GM12878 (cell line): ENCODE results near the gene ALOX12B. TPM values are rescaled to one million over a fixed set of nuclear protein-coding genes. Genes with fewer than 3 reads are reported as not detected.

ENCODE experiments used
- ATAC-seq: fragments of 200-7000 bp; cut with Tn5 transposase; 3 replicates; pipeline ENCODE4 v1.9.1; 2020; ENCODE audit warnings: mild to moderate bottlenecking, moderate library complexity
- BruUV-seq: library from RNA; stranded (reverse); fragments of 400-500 nt; replicated peaks from 2 replicates; lab custom pipeline; 2021; lab: Mats Ljungman, UMichigan
- CTCF ChIA-PET: fragments of 300-600 bp; sonication (Branson Sonifier 250); formaldehyde crosslinking; extraction: SDS; loops from one replicate; lab custom pipeline; 2021; ENCODE audit warnings: inconsistent platforms; lab: Yijun Ruan, JAX
- POLR2A ChIA-PET: fragments of 350-600 bp; formaldehyde crosslinking; extraction: SDS; loops from one replicate; lab custom pipeline; 2021; ENCODE audit warnings: inconsistent platforms; lab: Charles Lee
- RAD21 ChIA-PET: fragments of 300-600 bp; sonication (Branson Sonifier 250); formaldehyde crosslinking; loops from one replicate; lab custom pipeline; 2023; ENCODE audit warnings: antibody characterized with exemption; ENCODE audit not compliant: unreplicated experiment; lab: Charles Lee
- SMC1A ChIA-PET: fragments of 300-600 bp; sonication (Branson Sonifier 250); formaldehyde crosslinking; loops from one replicate; lab custom pipeline; 2023; ENCODE audit not compliant: unreplicated experiment, uncharacterized antibody; lab: Charles Lee
- DNase-seq: peaks from one replicate; pipeline ENCODE4 v3.0.0-alpha.2; 2011; ENCODE audit warnings: low read depth, low spot score
- FAIRE-seq: peaks from 3 replicates; lab custom pipeline; 2011; peaks lifted over from hg19 to GRCh38; lab: Jason Lieb, UNC
- H2AFZ ChIP-seq: 2 replicates; pipeline ENCODE4 v1.6.0; 2011; ENCODE audit warnings: low read depth, low read length, control low read depth; ENCODE audit not compliant: control insufficient read depth
- H3K27ac ChIP-seq: 2 replicates; pipeline ENCODE4 v1.5.1; 2011; ENCODE audit warnings: control low read depth; ENCODE audit not compliant: control insufficient read depth, insufficient read depth
- H3K27me3 ChIP-seq, 2 experiments: replicated peaks in 1 of 2; 2 replicates each; pipeline versions ENCODE4 v1.6.0 to v1.6.1; 2011; ENCODE audit warnings: low read length in 1 of 2; ENCODE audit not compliant: control insufficient read depth in 2 of 2, insufficient read depth in 2 of 2
- H3K36me3 ChIP-seq, 2 experiments: 2 replicates each; pipeline ENCODE4 v1.5.1; 2011; ENCODE audit warnings: low read length in 1 of 2; ENCODE audit not compliant: control insufficient read depth in 2 of 2, insufficient read depth in 2 of 2
- H3K4me1 ChIP-seq: 2 replicates; pipeline ENCODE4 v1.6.1; 2011; ENCODE audit warnings: mild to moderate bottlenecking, low read length, moderate library complexity, mixed read lengths; ENCODE audit not compliant: control insufficient read depth, insufficient read depth
- H3K4me2 ChIP-seq: 2 replicates; pipeline ENCODE4 v1.6.0; 2011; ENCODE audit warnings: control low read depth; ENCODE audit not compliant: control insufficient read depth, insufficient read depth
- H3K4me3 ChIP-seq: fragments of 200-600 bp; sonication (generic); 2 replicates; pipeline ENCODE4 v1.5.1; 2016
- H3K79me2 ChIP-seq: 2 replicates; pipeline ENCODE4 v1.6.0; 2011; ENCODE audit warnings: low read length; ENCODE audit not compliant: control insufficient read depth, insufficient read depth
- H3K9ac ChIP-seq: 2 replicates; pipeline ENCODE4 v1.8.0; 2011; ENCODE audit warnings: low read length, control low read depth, mixed read lengths; ENCODE audit not compliant: control insufficient read depth, insufficient read depth
- H3K9me3 ChIP-seq: replicated peaks from 3 replicates; pipeline ENCODE4 v1.5.1; 2011; ENCODE audit warnings: mild to moderate bottlenecking, low read length; ENCODE audit not compliant: control insufficient read depth, insufficient read depth
- H4K20me1 ChIP-seq: 2 replicates; pipeline ENCODE4 v1.6.0; 2011; ENCODE audit not compliant: control insufficient read depth, insufficient read depth
- BMI1 ChIP-seq: fragments of 450-650 bp; IDR thresholded peaks from 2 replicates; pipeline ENCODE4 v1.6.1; 2016; ENCODE audit warnings: mild to moderate bottlenecking, moderate library complexity, borderline replicate concordance
- CBFB ChIP-seq: IDR thresholded peaks from 2 replicates; pipeline ENCODE4 v1.6.1; 2016; ENCODE audit warnings: antibody characterized with exemption, low read depth
- IKZF2 ChIP-seq, 2 experiments: fragments of 450-650 bp; IDR thresholded peaks; 2 replicates each; pipeline ENCODE4 v1.6.1; 2017; ENCODE audit warnings: mild to moderate bottlenecking in 2 of 2, moderate library complexity in 2 of 2
- MYC ChIP-seq: IDR thresholded peaks from 2 replicates; pipeline ENCODE4 v1.6.1; 2011; ENCODE audit warnings: mild to moderate bottlenecking, low read length, moderate library complexity, inconsistent platforms; ENCODE audit not compliant: insufficient read depth, insufficient replicate concordance, insufficient read length, severe bottlenecking
- NFIC ChIP-seq: IDR thresholded peaks from 2 replicates; pipeline ENCODE4 v1.6.1; 2012; ENCODE audit warnings: low read depth, mild to moderate bottlenecking, inconsistent platforms, low read length, moderate library complexity
- NFXL1 ChIP-seq: fragments of 450-650 bp; IDR thresholded peaks from 2 replicates; pipeline ENCODE4 v1.6.1; 2017; ENCODE audit warnings: antibody characterized with exemption, mild to moderate bottlenecking, borderline replicate concordance
- PAX8 ChIP-seq: fragments of 450-650 bp; IDR thresholded peaks from 2 replicates; pipeline ENCODE4 v1.6.1; 2017; ENCODE audit warnings: mild to moderate bottlenecking, moderate library complexity
- PML ChIP-seq: IDR thresholded peaks from 2 replicates; pipeline ENCODE4 v1.6.1; 2012; ENCODE audit warnings: low read length, inconsistent platforms
- RBBP5 ChIP-seq: fragments of 200-600 bp; sonication (generic); conservative IDR thresholded peaks from 2 replicates; pipeline ENCODE4 v1.6.1; 2016
- TCF3 ChIP-seq: IDR thresholded peaks from 2 replicates; pipeline ENCODE4 v1.6.1; 2012; ENCODE audit warnings: low read depth, mild to moderate bottlenecking, low read length, borderline replicate concordance; ENCODE audit not compliant: insufficient read depth
- WGBS: methylation state at CpG from one replicate; pipeline ENCODE4 v1.1.6; 2016; ENCODE audit warnings: low lambda C conversion rate; ENCODE audit not compliant: insufficient replicate concordance, insufficient coverage; ENCODE audit errors: missing lambda C conversion rate; 5-methylcytosine and 5-hydroxymethylcytosine counted together
- in situ Hi-C: fragments of 300-500 bp; cut with MboI; formaldehyde crosslinking; loops from 9 replicates; pipeline ENCODE4 v1.14.3; 2018; ENCODE audit warnings: mixed read lengths
- intact Hi-C: fragments of 100-400 bp; cut with micrococcal nuclease; formaldehyde crosslinking; loops from one replicate; pipeline ENCODE4 v1.14.2; 2022; ENCODE audit not compliant: unreplicated experiment
- polyA plus RNA-seq, 11 experiments: library from polyadenylated mRNA; depleted of rRNA in 4 of 11; unstranded in 6 of 11; stranded (reverse) in 5 of 11; fragments of >200 nt; fragmentation: Nextera tagmentation in 4 of 11; fragmentation: Illumina TruSeq in 1 of 11; extraction: Ambion mirVana in 4 of 11; extraction: Trizol in 1 of 11; gene quantifications; 1 replicate in 1 of 11; 2 replicates in 10 of 11; pipeline versions ENCODE4 v1.2.1 to v1.2.3, GENCODE V29; 2011 to 2016; ENCODE audit warnings: inconsistent platforms in 2 of 11, missing spikeins in 2 of 11, low read depth in 1 of 11
- total RNA-seq, 4 experiments: library from RNA; depleted of rRNA in 3 of 4; stranded (reverse); fragments of >200 nt in 3 of 4; fragmentation: Illumina TruSeq in 1 of 4; extraction: Trizol in 1 of 4; gene quantifications; 2 replicates each; pipeline versions ENCODE4 v1.2.1 to v1.2.3, GENCODE V29; 2013 to 2021
- TF ChIP-seq, protein P1 (sequence below): fragments of 450-650 bp; formaldehyde crosslinking; IDR thresholded peaks from 2 replicates; pipeline ENCODE4 v1.4.0; 2022; ENCODE audit warnings: mild to moderate bottlenecking, moderate library complexity
- TF ChIP-seq, protein P2 (sequence below): IDR thresholded peaks from 2 replicates; pipeline ENCODE4 v1.6.1; 2011; ENCODE audit warnings: borderline replicate concordance, low read depth, mild to moderate bottlenecking, moderate library complexity, mixed read lengths, low read length; ENCODE audit not compliant: insufficient read depth; ENCODE audit errors: extremely low read length

The ALOX12B gene
- total and polyA plus RNA-seq, 10 of the 15 experiments (the other 5 are each of a cell fraction or from before 2014, with no cell fraction given), result 0.17 to 0.54 TPM; not detected in 8

DNA sequence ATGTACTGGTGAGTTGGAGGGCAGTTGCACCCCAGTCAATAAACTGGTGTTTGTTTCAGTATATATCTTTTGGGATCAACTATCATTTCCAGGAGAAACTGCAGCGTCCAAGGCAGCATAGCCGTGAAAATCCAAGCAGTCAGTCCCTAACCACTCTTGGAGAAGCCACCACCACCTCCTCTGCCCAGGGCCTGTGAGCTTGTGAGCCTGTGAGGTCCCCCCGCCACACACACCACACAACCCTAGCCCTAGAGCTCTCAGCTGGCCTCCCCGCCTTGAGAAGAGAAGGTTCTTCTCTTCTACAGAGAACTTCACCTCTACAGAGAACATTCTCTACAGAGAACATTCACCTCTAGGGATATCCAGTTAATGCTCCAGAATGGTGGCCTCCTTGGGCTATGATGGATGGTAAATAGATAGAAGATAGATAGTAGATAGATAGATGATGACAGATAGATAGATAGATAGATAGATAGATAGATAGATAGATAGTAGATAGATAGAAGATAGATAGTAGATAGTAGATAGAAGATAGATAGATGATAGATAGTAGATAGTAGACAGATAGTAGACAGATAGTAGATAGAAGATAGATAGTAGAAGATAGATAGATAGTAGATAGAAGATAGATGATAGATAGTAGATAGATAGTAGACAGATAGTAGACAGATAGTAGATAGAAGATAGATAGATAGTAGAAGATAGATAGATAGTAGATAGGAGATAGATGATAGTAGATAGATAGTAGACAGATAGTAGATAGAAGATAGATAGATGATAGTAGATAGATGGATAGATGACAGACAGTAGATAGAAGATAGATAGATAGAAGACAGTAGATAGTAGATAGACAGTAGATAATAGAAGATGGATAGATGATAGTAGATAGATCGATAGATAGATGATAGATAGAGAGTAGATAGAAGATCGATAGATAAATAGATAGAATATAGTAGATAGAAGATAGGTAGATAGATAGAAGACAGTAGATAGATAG, 35.0 kb downstream of the ALOX12B start:
- H2AFZ ChIP-seq, result no peak overlapping the region
- no peak overlapping the region for H3K4me3 ChIP-seq
- no peak for ATAC-seq
- H3K9ac ChIP-seq, result no peak overlapping the region
- no TSS peak for BruUV-seq
- no peak for DNase-seq
- H3K4me2 ChIP-seq, result no peak overlapping the region
- SMC1A ChIA-PET, result interaction anchor here (1.0 kb wide), 1 partner anchor 11 kb away, joined by 4 read pairs; no protein-coding TSS in a partner anchor
- no peak overlapping the region for H3K27ac ChIP-seq
- no peaks in the 10 kb centered on the region for H3K9me3 ChIP-seq
- peaks cover 14% of the 10 kb centered on the region for H3K4me1 ChIP-seq
- WGBS, result 28% methylated on average over 6 of the region's 6 CpGs
- H3K36me3 ChIP-seq, result no peaks in the 10 kb centered on the region
- FAIRE-seq, result no peak
- intact Hi-C loops, result no loop called here
- TF ChIP-seq MYC (no peak), IKZF2 (IDR thresholded peaks at IDR 0.05) (no peak), CBFB (no peak), RBBP5 (no peak), BMI1 (no peak), PAX8 (no peak), PML (no peak), NFXL1 (no peak), TCF3 (no peak), NFIC (no peak)
- TF ChIP-seq, protein P1, sequence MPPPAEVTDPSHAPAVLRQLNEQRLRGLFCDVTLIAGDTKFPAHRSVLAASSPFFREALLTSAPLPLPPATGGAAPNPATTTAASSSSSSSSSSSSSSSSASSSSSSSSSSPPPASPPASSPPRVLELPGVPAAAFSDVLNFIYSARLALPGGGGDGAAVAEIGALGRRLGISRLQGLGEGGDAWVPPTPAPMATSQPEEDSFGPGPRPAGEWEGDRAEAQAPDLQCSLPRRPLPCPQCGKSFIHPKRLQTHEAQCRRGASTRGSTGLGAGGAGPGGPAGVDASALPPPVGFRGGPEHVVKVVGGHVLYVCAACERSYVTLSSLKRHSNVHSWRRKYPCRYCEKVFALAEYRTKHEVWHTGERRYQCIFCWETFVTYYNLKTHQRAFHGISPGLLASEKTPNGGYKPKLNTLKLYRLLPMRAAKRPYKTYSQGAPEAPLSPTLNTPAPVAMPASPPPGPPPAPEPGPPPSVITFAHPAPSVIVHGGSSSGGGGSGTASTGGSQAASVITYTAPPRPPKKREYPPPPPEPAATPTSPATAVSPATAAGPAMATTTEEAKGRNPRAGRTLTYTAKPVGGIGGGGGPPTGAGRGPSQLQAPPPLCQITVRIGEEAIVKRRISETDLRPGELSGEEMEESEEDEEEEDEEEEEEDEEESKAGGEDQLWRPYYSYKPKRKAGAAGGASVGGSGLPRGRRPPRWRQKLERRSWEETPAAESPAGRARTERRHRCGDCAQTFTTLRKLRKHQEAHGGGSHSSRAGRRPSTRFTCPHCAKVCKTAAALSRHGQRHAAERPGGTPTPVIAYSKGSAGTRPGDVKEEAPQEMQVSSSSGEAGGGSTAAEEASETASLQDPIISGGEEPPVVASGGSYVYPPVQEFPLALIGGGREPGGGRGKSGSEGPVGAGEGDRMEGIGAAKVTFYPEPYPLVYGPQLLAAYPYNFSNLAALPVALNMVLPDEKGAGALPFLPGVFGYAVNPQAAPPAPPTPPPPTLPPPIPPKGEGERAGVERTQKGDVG (CRISPR knock-in tag), result no peak
- TF ChIP-seq, protein P2, sequence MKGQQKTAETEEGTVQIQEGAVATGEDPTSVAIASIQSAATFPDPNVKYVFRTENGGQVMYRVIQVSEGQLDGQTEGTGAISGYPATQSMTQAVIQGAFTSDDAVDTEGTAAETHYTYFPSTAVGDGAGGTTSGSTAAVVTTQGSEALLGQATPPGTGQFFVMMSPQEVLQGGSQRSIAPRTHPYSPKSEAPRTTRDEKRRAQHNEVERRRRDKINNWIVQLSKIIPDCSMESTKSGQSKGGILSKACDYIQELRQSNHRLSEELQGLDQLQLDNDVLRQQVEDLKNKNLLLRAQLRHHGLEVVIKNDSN, result no peak
- TF ChIP-seq, all 136 proteins: peak for 0
- 0 out of 4 replicates have a peak, but pooled peaks cover 0 to 4% of the 10 kb centered on the region in 2 experiments for H3K27me3 ChIP-seq
- ChIA-PET RAD21 (no interaction called here), POLR2A (no interaction called here), CTCF (interaction anchor here (0.6 to 1.6 kb wide), 3 partner anchors 11 to 63 kb away, joined by 3 to 7 read pairs (median 4); no protein-coding TSS in a partner anchor)
- H3K79me2 ChIP-seq, result no peaks in the 10 kb centered on the region
- no peaks in the 10 kb centered on the region for H4K20me1 ChIP-seq
- in situ Hi-C loops, result no loop called here
